HepG2 (cell line): ENCODE data around the gene SCN9A. TPM values are rescaled to one million over a fixed set of nuclear protein-coding genes. Genes with fewer than 3 reads are reported as not detected.

ENCODE experiments used
- CEBPZ ChIP-seq: IDR thresholded peaks from 2 replicates; pipeline ENCODE4 v1.6.1; 2012; ENCODE audit warnings: low read length, improper control_type of control experiment
- CHD2 ChIP-seq: IDR thresholded peaks from 2 replicates; pipeline ENCODE4 v1.6.1; 2011; ENCODE audit warnings: low read depth, low read length, improper control_type of control experiment
- ELF1 ChIP-seq: sonication (generic); formaldehyde crosslinking; IDR thresholded peaks from 2 replicates; pipeline ENCODE4 v1.4.0; 2020; ENCODE audit warnings: missing genetic modification reagents
- ETV6 ChIP-seq: sonication (generic); formaldehyde crosslinking; conservative IDR thresholded peaks from 2 replicates; pipeline ENCODE4 v1.4.0; 2020; ENCODE audit warnings: missing genetic modification reagents
- HIVEP1 ChIP-seq: sonication (generic); formaldehyde crosslinking; IDR thresholded peaks from 2 replicates; pipeline ENCODE4 v1.4.0; 2020; ENCODE audit warnings: mild to moderate bottlenecking, missing genetic modification reagents
- HNF4G ChIP-seq, 2 experiments: sonication (generic) in 1 of 2; formaldehyde crosslinking in 1 of 2; IDR thresholded peaks; 2 replicates each; pipeline versions ENCODE4 v1.4.0 to v1.6.1; 2011 to 2020; ENCODE audit warnings: borderline replicate concordance in 2 of 2, low read depth in 2 of 2, mild to moderate bottlenecking in 2 of 2, low read length in 1 of 2, missing genetic modification reagents in 1 of 2, moderate library complexity in 1 of 2
- MTF1 ChIP-seq: sonication (generic); formaldehyde crosslinking; IDR thresholded peaks from 2 replicates; pipeline ENCODE4 v1.5.0; 2020; ENCODE audit warnings: missing genetic modification reagents
- NFIB ChIP-seq: sonication (generic); formaldehyde crosslinking; IDR thresholded peaks from 2 replicates; pipeline ENCODE4 v1.9.0; 2021; ENCODE audit warnings: missing genetic modification reagents, mild to moderate bottlenecking, borderline replicate concordance
- PITX1 ChIP-seq: sonication (generic); formaldehyde crosslinking; IDR thresholded peaks from 2 replicates; pipeline ENCODE4 v1.5.1; 2020; ENCODE audit warnings: mild to moderate bottlenecking, missing genetic modification reagents
- PPARG ChIP-seq: conservative IDR thresholded peaks from 2 replicates; pipeline ENCODE4 v1.6.1; 2016; ENCODE audit warnings: missing biosample characterization, missing genetic modification reagents
- PTBP1 ChIP-seq: fragments of 200-400 bp; formaldehyde crosslinking; IDR thresholded peaks from 2 replicates; pipeline ENCODE4 v1.6.1; 2018; ENCODE audit warnings: low read length, low read depth; ENCODE audit not compliant: poor library complexity, severe bottlenecking
- SMC3 ChIP-seq: IDR thresholded peaks from 2 replicates; pipeline ENCODE4 v1.6.1; 2011; ENCODE audit warnings: low read length, improper control_type of control experiment
- TAF15 ChIP-seq: fragments of 200-400 bp; formaldehyde crosslinking; IDR thresholded peaks from one replicate; pipeline ENCODE4 v1.6.1; 2018; ENCODE audit warnings: mild to moderate bottlenecking, low read depth, low read length; ENCODE audit not compliant: poor library complexity, severe bottlenecking
- TCF12 ChIP-seq, 2 experiments: fragments of 450-650 bp in 1 of 2; sonication (generic) in 1 of 2; formaldehyde crosslinking in 1 of 2; IDR thresholded peaks; 2 replicates each; pipeline versions ENCODE4 v1.6.1 to v1.8.0; 2017 to 2022; ENCODE audit warnings: antibody characterized with exemption in 1 of 2, mild to moderate bottlenecking in 1 of 2, missing genetic modification reagents in 1 of 2, moderate library complexity in 1 of 2
- TSC22D2 ChIP-seq: sonication (generic); formaldehyde crosslinking; IDR thresholded peaks from 2 replicates; pipeline ENCODE4 v1.5.1; 2020; ENCODE audit warnings: missing genetic modification reagents, mild to moderate bottlenecking, borderline replicate concordance
- ZNF138 ChIP-seq: sonication (generic); formaldehyde crosslinking; IDR thresholded peaks from 2 replicates; pipeline ENCODE4 v1.5.0; 2020; ENCODE audit warnings: mild to moderate bottlenecking, low read depth, missing genetic modification reagents
- ZNF543 ChIP-seq: sonication (generic); formaldehyde crosslinking; IDR thresholded peaks from 2 replicates; pipeline ENCODE4 v1.4.0; 2020; ENCODE audit warnings: mild to moderate bottlenecking, missing genetic modification reagents
- ZNF547 ChIP-seq: sonication (generic); formaldehyde crosslinking; IDR thresholded peaks from 2 replicates; pipeline ENCODE4 v1.5.1; 2020; ENCODE audit warnings: mild to moderate bottlenecking, missing genetic modification reagents
- ZNF619 ChIP-seq: sonication (generic); formaldehyde crosslinking; IDR thresholded peaks from 2 replicates; pipeline ENCODE4 v1.4.0; 2020; ENCODE audit warnings: mild to moderate bottlenecking, missing genetic modification reagents
- ZNF816 ChIP-seq: sonication (generic); formaldehyde crosslinking; IDR thresholded peaks from 2 replicates; pipeline ENCODE4 v1.8.0; 2022; ENCODE audit warnings: missing genetic modification reagents, mild to moderate bottlenecking, borderline replicate concordance
- polyA plus RNA-seq, 8 experiments: library from polyadenylated mRNA; depleted of rRNA in 3 of 8; stranded (reverse) in 7 of 8; unstranded in 1 of 8; fragments of >200 nt; fragmentation: Illumina TruSeq in 4 of 8; extraction: Trizol in 4 of 8; gene quantifications; 2 replicates each; pipeline versions ENCODE4 v1.2.1 to v1.2.3, GENCODE V29; 2011 to 2016; ENCODE audit warnings: low read depth in 4 of 8, missing spikeins in 1 of 8, mixed read lengths in 1 of 8; ENCODE audit not compliant: insufficient read depth in 1 of 8
- total RNA-seq, 5 experiments: library from RNA; depleted of rRNA; stranded (reverse); fragments of >200 nt; fragmentation: Illumina TruSeq; extraction: Trizol; gene quantifications; 2 replicates each; pipeline ENCODE4 v1.2.3, GENCODE V29; 2016; ENCODE audit warnings: low read depth in 1 of 5
- TF ChIP-seq, protein P1 (sequence below): IDR thresholded peaks from 2 replicates; pipeline ENCODE4 v1.6.1; 2016; ENCODE audit warnings: missing genetic modification reagents, missing compliant biosample characterization
- TF ChIP-seq, protein P2 (sequence below): sonication (generic); formaldehyde crosslinking; IDR thresholded peaks from 2 replicates; pipeline ENCODE4 v1.9.0; 2021; ENCODE audit warnings: missing genetic modification reagents, mild to moderate bottlenecking, borderline replicate concordance
- TF ChIP-seq, protein P3 (sequence below): sonication (generic); formaldehyde crosslinking; IDR thresholded peaks from 2 replicates; pipeline ENCODE4 v1.8.1; 2023; ENCODE audit warnings: missing genetic modification reagents, inconsistent platforms, borderline replicate concordance

The SCN9A gene
- total and polyA plus RNA-seq, 2 of the 13 experiments (the other 11 are each of a cell fraction or from before 2014, with no cell fraction given), result 15.3 to 24.3 TPM

DNA sequence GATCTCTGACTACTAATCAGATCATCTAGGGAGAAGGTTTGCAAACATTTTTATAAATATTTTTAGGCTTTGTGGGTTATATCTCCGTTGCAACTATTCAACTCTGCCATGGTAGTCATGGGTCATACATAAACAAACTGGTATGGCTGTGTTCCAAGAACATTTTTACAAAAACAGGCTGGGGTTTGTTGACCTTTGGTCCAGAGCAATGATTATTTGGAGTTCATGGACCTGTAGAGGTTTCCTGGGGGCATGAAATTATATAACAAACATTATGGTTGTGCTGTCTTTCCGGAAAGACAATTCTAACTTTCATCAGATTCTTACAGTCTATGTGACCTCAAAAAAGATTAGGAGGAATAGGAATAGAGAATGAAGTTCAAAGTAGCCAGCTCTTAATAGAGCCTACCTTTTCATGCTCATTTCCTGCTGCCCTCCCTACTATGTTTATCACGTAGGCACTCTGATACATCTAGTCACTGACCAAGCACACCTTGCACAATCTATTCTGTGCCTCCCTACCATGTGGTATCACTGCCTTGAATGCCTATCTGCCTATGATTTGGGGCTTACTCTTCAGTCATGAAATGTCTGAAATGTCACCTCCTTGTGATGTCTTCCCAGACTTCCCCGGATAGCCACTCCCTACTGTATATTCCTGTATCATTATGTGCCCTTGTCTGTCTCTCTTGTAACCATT lies 145.6 kb downstream of the SCN9A start (continued):
- TF ChIP-seq TCF12 (IDR thresholded peaks at IDR 0.05), result no peak
- peak; percentile 77; the same call in 1 of the 2 replicates for TF ChIP-seq TCF12 (CRISPR knock-in tag; IDR thresholded peaks at IDR 0.05)
- TF ChIP-seq, protein P1, sequence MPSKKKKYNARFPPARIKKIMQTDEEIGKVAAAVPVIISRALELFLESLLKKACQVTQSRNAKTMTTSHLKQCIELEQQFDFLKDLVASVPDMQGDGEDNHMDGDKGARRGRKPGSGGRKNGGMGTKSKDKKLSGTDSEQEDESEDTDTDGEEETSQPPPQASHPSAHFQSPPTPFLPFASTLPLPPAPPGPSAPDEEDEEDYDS, result peak; percentile 68
- TF ChIP-seq ZNF816 (CRISPR knock-in tag), result 0 out of 2 replicates have a peak, but pooled peaks have one; percentile 24
- no peak for TF ChIP-seq CHD2
- TF ChIP-seq ZNF547 (CRISPR knock-in tag), result 0 out of 2 replicates have a peak, but pooled peaks have one; percentile 42
- 0 out of 2 replicates have a peak, but pooled peaks have one; percentile 47 for TF ChIP-seq PITX1
- TF ChIP-seq TAF15, result no peak
- peak; percentile 14 for TF ChIP-seq SMC3
- peak; percentile 43 for TF ChIP-seq ELF1
- TF ChIP-seq PTBP1, result no peak
- TF ChIP-seq, protein P2, sequence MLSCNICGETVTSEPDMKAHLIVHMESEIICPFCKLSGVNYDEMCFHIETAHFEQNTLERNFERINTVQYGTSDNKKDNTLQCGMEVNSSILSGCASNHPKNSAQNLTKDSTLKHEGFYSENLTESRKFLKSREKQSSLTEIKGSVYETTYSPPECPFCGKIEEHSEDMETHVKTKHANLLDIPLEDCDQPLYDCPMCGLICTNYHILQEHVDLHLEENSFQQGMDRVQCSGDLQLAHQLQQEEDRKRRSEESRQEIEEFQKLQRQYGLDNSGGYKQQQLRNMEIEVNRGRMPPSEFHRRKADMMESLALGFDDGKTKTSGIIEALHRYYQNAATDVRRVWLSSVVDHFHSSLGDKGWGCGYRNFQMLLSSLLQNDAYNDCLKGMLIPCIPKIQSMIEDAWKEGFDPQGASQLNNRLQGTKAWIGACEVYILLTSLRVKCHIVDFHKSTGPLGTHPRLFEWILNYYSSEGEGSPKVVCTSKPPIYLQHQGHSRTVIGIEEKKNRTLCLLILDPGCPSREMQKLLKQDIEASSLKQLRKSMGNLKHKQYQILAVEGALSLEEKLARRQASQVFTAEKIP (CRISPR knock-in tag), result no peak
- no peak for TF ChIP-seq HIVEP1 (CRISPR knock-in tag)
- no peak for TF ChIP-seq ZNF619
- no peak for TF ChIP-seq CEBPZ
- TF ChIP-seq ETV6 (CRISPR knock-in tag), result no peak
- TF ChIP-seq TSC22D2 (CRISPR knock-in tag), result no peak; the same call in 1 of the 2 replicates
- peak; percentile 98 for TF ChIP-seq HNF4G (IDR thresholded peaks at IDR 0.05; ENCODE audit: borderline replicate concordance, low read depth, low read length)
- peak; percentile 93; the same call in 1 of the 2 replicates for TF ChIP-seq HNF4G (CRISPR knock-in tag; IDR thresholded peaks at IDR 0.05; ENCODE audit: borderline replicate concordance, low read depth)
- no peak for TF ChIP-seq NFIB (CRISPR knock-in tag)
- TF ChIP-seq ZNF543, result 0 out of 2 replicates have a peak, but pooled peaks have one; percentile 40
- TF ChIP-seq, protein P3, sequence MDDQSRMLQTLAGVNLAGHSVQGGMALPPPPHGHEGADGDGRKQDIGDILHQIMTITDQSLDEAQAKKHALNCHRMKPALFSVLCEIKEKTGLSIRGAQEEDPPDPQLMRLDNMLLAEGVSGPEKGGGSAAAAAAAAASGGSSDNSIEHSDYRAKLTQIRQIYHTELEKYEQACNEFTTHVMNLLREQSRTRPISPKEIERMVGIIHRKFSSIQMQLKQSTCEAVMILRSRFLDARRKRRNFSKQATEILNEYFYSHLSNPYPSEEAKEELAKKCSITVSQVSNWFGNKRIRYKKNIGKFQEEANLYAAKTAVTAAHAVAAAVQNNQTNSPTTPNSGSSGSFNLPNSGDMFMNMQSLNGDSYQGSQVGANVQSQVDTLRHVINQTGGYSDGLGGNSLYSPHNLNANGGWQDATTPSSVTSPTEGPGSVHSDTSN (CRISPR knock-in tag), result no peak
- TF ChIP-seq ZNF138 (CRISPR knock-in tag), result no peak
- no peak for TF ChIP-seq MTF1 (CRISPR knock-in tag)
- TF ChIP-seq PPARG (CRISPR knock-in tag), result peak; percentile 94
